Left lobe of liver (tissue), 2 donors: ENCODE results near the gene RSU1. TPM values are rescaled to one million over a fixed set of nuclear protein-coding genes. Genes with fewer than 3 reads are reported as not detected.
"Not testable (repeated sequence)": the region's sequence is repeated elsewhere in the genome, so short reads cannot be mapped to it uniquely, and the experiment has no call there.

Experiments used
- ATAC-seq: fragments of 200-7000 bp; cut with Tn5 transposase; one replicate; pipeline ENCODE4 v1.9.1; 2020; ENCODE audit warnings: mild to moderate bottlenecking, moderate library complexity
- DNase-seq: peaks from one replicate; pipeline ENCODE4 v3.0.0-alpha.2; 2020; ENCODE audit warnings: low spot score
- total RNA-seq: library from RNA; stranded (reverse); gene quantifications from one replicate; pipeline ENCODE4 v1.2.1, GENCODE V29; 2021
- donor health status: DM: no; HTN: no; CAD: no; lungs with moderate emphysema.
- donor health status: DM: no; HTN: yes; CAD: no.

The RSU1 gene
- total RNA-seq = 22.6 TPM

GRCh38 chr10:16817125-16818019 lies at the start of gene RSU1:
Gene RSU1 (minus strand): TSS chr10:16817424. CDS start chr10:16817081, 343 bp downstream.
- peak; percentile 100 for DNase-seq

GRCh38 chr10:16866541-16867275 lies 49.5 kb upstream of the RSU1 start:
- DNase-seq (no peak), ATAC-seq (no peak)

More at GRCh38 chr10:16817125-16818019, at the start of gene RSU1:
- ATAC-seq = peak; percentile 97

GRCh38 chr10:16865766-16866165 lies 48.5 kb upstream of the RSU1 start:
- DNase-seq (no peak), ATAC-seq (no peak)

GRCh38 chr10:16863766-16864165 lies 46.5 kb upstream of the RSU1 start:
- DNase-seq = no peak
- no peak for ATAC-seq

- DNase-seq (no peak), ATAC-seq (no peak)
These were observed 40.2 kb upstream of the RSU1 start for GRCh38 chr10:16857419-16857818.

GRCh38 chr10:16856567-16856966 lies 39.3 kb upstream of the RSU1 start:
- ATAC-seq (no peak), DNase-seq (no peak)

- ATAC-seq = no peak
- DNase-seq = no peak
These were observed 38.9 kb upstream of the RSU1 start for GRCh38 chr10:16856092-16856491.

GRCh38 chr10:16854623-16855022 lies 37.4 kb upstream of the RSU1 start:
- DNase-seq (no peak), ATAC-seq (no peak)

- ATAC-seq (no peak), DNase-seq (no peak)
These were observed 36.6 kb upstream of the RSU1 start for GRCh38 chr10:16853809-16854208.

GRCh38 chr10:16853201-16853600 lies 36.0 kb upstream of the RSU1 start:
- ATAC-seq = no peak

GRCh38 chr10:16852624-16853023 lies 35.4 kb upstream of the RSU1 start:
- DNase-seq (no peak), ATAC-seq (no peak)

More at GRCh38 chr10:16853201-16853600, 36.0 kb upstream of the RSU1 start:
- no peak for DNase-seq

- DNase-seq = no peak
- ATAC-seq = no peak
These were observed 31.4 kb upstream of the RSU1 start for GRCh38 chr10:16848562-16849154.

- no peak for DNase-seq
- no peak for ATAC-seq
These were observed 30.4 kb upstream of the RSU1 start for GRCh38 chr10:16847644-16848043.

- ATAC-seq (no peak), DNase-seq (no peak)
These were observed 28.0 kb upstream of the RSU1 start for GRCh38 chr10:16845248-16845647.

- ATAC-seq = peak; percentile 96
- no peak for DNase-seq
These were observed 26.1 kb upstream of the RSU1 start for GRCh38 chr10:16843252-16843870.

- ATAC-seq (no peak), DNase-seq (no peak)
These were observed 18.0 kb upstream of the RSU1 start for GRCh38 chr10:16835228-16835627.

- DNase-seq (no peak), ATAC-seq (peak; percentile 30)
These were observed 15.3 kb upstream of the RSU1 start for GRCh38 chr10:16832351-16833080.

GRCh38 chr10:16828701-16829175 lies 11.5 kb upstream of the RSU1 start:
- ATAC-seq = no peak
- DNase-seq = no peak

- ATAC-seq = peak; percentile 99
- peak; percentile 60 for DNase-seq
These were observed 10.9 kb upstream of the RSU1 start for GRCh38 chr10:16828114-16828568.

GRCh38 chr10:16827474-16827873 lies 10.2 kb upstream of the RSU1 start:
- ATAC-seq = peak; percentile 32
- not testable (repeated sequence) for DNase-seq
